RWPE1 (cell line): ENCODE results near the gene RPN2.
A peak's percentile ranks its signal among the peaks of the same experiment; 100 is the strongest.

Source experiments
- CTCF ChIA-PET: fragments of 350-600 bp; sonication (Branson Sonifier 250); formaldehyde crosslinking; extraction: SDS; loops from one replicate; lab custom pipeline; 2021; lab: Yijun Ruan, JAX
- POLR2A ChIA-PET: fragments of 400-600 bp; formaldehyde crosslinking; extraction: SDS; loops from one replicate; lab custom pipeline; 2020; ENCODE audit warnings: antibody characterized with exemption; ENCODE audit not compliant: low non-redundant PET; lab: Yijun Ruan, JAX
- DNase-seq: peaks from one replicate; pipeline ENCODE4 v3.0.0; 2012; ENCODE audit warnings: low spot score
- H3K27ac ChIP-seq: fragments of 450-650 bp; 2 replicates; pipeline ENCODE4 v1.5.1; 2017
- CTCF ChIP-seq: fragments of 450-650 bp; conservative IDR thresholded peaks from 2 replicates; pipeline ENCODE4 v1.5.1; 2017; ENCODE audit warnings: low read depth, mild to moderate bottlenecking

Gene RPN2

GRCh38 chr20:37238426-37238825 is 59.3 kb downstream of the RPN2 start:
- CTCF ChIA-PET: interaction anchor here (0.7 to 1.0 kb wide), 4 partner anchors 9 to 353 kb away, joined by 3 to 5 read pairs (median 3); no protein-coding TSS in a partner anchor
- H3K27ac ChIP-seq: no peak overlapping the region
- TF ChIP-seq CTCF: no peak
- POLR2A ChIA-PET: no interaction called here
- no peak for DNase-seq

GRCh38 chr20:37238935-37239451 is 59.9 kb downstream of the RPN2 start:
- ChIA-PET CTCF (interaction anchor here (0.6 to 0.8 kb wide), 3 partner anchors 21 to 353 kb away, joined by 3 to 4 read pairs (median 3); no protein-coding TSS in a partner anchor), POLR2A (no interaction called here)
- no peak for TF ChIP-seq CTCF
- no peak for DNase-seq
- no peak overlapping the region for H3K27ac ChIP-seq

GRCh38 chr20:37240337-37241067 is 61.4 kb downstream of the RPN2 start:
- POLR2A ChIA-PET: no interaction called here
- CTCF ChIA-PET: interaction anchor here (0.6 to 1.1 kb wide), 4 partner anchors 15 to 1247 kb away, joined by 3 to 4 read pairs (median 3); no protein-coding TSS in a partner anchor
- H3K27ac ChIP-seq: no peak overlapping the region
- TF ChIP-seq CTCF: no peak
- no peak for DNase-seq

- no peak for TF ChIP-seq CTCF
- CTCF ChIA-PET: interaction anchor here (0.7 kb wide), 1 partner anchor 13 kb away, joined by 3 read pairs; no protein-coding TSS in a partner anchor
- DNase-seq: no peak
- POLR2A ChIA-PET: interaction anchor here (0.5 kb wide), 1 partner anchor 105 kb away, joined by 4 read pairs; no protein-coding TSS in a partner anchor
- H3K27ac ChIP-seq: no peak overlapping the region
These were observed 63.4 kb downstream of the RPN2 start for GRCh38 chr20:37242503-37242902.

GRCh38 chr20:37243076-37243936 is 64.2 kb downstream of the RPN2 start:
- CTCF ChIA-PET: interaction anchor here (0.6 to 0.9 kb wide), 3 partner anchors 12 to 46 kb away, joined by 3 read pairs; partner anchors contain the start of gene MANBAL
- no peak for TF ChIP-seq CTCF
- DNase-seq: no peak
- peak overlapping the region; percentile 28 for H3K27ac ChIP-seq
- POLR2A ChIA-PET: interaction anchor here (0.5 kb wide), 1 partner anchor 105 kb away, joined by 4 read pairs; no protein-coding TSS in a partner anchor
